Cortex of kidney (tissue), 1 donor: ENCODE data around the gene SLC2A4RG.

ENCODE experiments used
- DNase-seq: peaks from one replicate; lab custom pipeline; 2025; lab: John Stamatoyannopoulos, UW

SLC2A4RG gene

GRCh38 chr20:63741676-63742380, 2.3 kb downstream of the SLC2A4RG start:
- DNase-seq: no peak

- DNase-seq: no peak
These were observed 2.9 kb downstream of the SLC2A4RG start for GRCh38 chr20:63742381-63743024.

GRCh38 chr20:63743210-63743970, 3.8 kb downstream of the SLC2A4RG start:
- no peak for DNase-seq

DNA sequence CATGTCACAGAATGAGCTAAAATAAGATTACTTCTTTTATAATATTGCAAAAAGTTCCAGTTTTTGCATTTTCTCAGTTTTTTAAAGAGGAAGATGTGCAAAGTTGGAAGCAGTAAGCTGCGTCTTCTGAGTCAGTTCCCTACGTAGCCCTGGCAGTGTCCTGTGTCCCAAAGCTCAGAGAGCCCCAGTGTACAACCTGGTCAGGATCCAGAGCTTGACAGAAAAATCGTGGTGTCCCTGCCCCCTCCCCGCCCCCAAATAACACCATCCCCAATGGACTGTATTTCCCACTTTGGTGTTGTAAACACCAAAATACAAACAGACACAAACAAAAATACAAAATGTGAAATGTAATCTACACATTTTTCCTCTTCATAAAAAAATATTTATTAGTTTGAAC, 4.6 kb downstream of the SLC2A4RG start:
- no peak for DNase-seq

- no peak for DNase-seq
These were observed 5.2 kb downstream of the SLC2A4RG start for GRCh38 chr20:63744574-63745423.

DNA sequence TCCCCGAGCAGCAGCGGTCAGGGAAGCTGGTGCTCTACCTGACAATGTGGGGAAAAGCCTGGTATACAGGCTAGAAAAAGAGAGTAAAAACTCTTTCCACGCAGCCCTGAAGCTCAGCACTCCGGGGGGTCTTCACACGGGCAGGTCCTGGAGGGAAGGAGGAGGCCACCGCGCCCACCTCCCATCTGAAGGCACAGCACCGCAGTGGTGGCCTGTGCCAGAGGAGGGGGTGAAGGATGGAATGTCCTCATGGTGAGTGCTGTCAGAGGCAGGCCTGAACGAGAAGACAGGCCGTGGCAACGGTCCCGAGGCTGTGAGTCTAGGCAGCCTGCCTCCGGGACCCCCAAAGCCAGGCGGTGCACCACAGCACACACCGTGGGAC, 5.8 kb downstream of the SLC2A4RG start:
- DNase-seq: no peak

GRCh38 chr20:63745961-63746731, 6.6 kb downstream of the SLC2A4RG start:
- no peak for DNase-seq

DNA sequence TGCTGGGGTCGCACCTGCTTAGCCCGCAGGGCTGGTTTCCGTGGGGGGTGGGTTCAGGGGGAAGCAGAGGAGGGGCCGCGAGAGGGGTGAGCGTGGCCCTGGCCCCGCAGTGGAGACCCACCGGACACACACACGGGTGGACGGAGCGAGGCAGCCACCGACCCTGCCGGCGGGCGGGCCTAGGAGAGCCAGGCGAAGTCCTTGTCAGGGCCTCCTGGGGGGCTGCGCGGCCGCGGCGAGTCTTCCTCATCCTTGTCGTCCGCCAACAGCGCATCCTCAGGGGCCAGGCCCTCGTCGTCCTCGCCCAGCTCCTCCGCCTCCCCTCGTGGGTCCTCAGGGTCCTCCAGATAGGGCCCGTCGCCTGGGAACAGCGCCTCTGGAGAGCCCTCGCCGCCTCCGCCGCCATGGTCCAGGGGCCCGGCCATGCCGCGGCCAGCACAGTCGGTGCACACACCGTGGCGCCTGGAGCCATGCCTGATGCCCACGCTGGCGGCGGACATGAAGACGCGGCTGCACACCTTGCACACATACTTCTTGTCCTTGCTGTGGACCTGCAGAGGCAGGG, 7.3 kb downstream of the SLC2A4RG start:
- no peak for DNase-seq

DNA sequence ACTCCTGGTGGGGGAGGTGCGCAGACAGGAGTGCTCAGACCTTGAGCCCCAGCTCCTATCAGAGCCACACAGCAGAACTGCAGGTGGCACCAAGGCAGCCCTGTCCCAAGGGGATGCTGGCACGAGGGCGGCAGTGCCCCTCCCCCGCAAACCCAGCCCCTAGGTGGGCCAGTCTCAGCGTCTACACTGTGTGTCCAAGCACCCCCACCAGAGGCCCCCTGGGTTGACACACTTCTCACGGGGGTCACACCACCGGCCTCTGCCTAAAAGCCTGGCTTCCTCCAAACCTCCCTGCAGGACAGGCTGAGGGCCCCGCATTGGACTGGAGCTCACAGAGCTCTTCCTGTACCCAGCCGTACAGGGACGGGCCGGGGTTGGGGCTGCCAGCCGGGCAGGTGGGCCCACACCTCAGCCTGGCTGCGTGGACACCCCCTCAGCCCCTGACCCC, 8.1 kb downstream of the SLC2A4RG start:
- DNase-seq: no peak

DNA sequence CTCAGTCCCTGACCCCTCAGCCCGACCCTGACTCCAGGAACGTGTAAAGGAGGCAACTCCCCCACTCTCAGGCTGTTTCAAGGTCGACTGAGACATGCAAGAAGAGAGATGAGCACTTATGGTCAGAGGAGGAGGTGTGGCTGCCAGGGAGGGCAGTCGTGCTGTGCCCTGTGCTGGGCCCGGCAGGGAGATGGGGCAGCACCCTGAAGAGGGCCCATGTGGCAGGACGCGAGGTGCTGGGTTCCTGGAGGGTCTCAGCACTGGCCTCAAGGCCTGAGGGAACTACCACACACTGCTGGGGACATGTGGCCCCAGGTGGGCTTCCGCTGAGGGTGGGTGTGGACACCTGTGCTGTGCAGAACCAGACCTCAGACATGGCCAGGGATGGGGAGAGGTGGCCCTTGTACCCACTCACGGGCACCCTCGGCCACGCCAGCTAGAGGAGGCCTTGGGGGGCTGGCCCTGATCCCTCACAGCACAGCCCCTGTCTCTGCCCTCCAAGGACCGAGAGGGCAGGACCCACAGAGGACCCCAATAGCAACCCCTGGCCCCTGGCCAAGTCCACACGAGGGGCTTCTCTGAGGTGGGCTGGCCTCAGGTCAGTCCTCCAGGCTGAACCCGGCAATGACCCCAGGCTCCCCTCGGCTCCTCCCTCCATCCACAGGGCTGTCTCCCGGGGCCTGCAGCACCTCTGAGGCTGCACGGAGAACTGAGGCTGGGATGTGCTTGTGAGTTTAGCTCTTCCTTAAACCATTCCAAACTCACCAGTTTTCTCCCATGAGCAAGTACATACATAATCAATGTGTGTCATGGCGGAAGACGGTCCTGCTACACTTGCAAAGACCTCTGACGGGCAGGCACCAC, 8.7 kb downstream of the SLC2A4RG start:
- no peak for DNase-seq

DNA sequence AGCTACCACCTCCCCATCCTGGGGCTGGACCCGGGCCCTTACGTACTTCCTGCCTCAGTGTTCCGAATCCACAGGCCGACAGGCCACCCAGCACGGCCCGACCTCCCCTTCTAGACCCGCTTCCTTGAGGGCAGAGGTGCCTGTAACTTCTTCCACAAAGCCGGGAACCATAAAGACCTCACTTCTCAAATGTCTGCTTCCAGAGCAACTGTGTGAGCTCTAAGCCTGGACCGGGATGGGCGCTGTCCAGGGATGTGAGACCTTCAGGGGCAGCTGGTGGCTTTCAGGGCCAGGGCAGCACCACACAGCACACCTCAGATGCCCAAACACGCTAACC, 9.3 kb downstream of the SLC2A4RG start:
- DNase-seq: no peak

GRCh38 chr20:63749597-63750508, 10.3 kb downstream of the SLC2A4RG start:
- no peak for DNase-seq

DNA sequence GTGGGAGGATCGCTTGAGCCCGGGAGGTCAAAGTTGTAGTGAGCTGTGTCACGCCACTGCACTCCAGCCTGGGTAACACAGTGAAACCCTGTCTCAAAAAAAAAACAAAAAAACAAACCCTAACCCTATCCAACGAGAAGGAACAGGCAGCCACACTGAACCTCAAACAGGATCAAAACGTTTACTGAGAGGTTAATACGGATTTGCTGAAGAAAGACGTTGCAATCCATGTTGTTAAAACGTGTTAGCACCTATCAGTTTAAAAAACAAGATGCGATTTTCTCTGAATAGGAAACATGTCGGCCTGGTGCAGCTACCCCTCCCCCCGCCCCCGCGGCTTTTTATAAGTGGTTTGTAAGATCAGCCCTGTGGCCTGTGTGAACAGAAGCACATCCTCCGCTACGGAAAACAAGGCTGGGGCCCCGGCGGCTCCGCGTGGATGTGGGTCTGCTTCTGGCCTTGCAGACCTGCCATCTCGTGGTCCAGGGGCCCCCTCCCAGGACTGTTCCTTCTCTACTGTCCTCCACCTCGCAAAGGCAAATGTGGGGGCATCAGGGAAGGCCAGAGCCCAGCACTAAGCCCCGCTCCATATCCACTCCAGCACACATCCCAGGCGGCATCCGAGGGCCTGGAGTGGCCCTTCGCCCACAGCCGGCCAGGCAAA, 11.4 kb downstream of the SLC2A4RG start:
- no peak for DNase-seq

DNA sequence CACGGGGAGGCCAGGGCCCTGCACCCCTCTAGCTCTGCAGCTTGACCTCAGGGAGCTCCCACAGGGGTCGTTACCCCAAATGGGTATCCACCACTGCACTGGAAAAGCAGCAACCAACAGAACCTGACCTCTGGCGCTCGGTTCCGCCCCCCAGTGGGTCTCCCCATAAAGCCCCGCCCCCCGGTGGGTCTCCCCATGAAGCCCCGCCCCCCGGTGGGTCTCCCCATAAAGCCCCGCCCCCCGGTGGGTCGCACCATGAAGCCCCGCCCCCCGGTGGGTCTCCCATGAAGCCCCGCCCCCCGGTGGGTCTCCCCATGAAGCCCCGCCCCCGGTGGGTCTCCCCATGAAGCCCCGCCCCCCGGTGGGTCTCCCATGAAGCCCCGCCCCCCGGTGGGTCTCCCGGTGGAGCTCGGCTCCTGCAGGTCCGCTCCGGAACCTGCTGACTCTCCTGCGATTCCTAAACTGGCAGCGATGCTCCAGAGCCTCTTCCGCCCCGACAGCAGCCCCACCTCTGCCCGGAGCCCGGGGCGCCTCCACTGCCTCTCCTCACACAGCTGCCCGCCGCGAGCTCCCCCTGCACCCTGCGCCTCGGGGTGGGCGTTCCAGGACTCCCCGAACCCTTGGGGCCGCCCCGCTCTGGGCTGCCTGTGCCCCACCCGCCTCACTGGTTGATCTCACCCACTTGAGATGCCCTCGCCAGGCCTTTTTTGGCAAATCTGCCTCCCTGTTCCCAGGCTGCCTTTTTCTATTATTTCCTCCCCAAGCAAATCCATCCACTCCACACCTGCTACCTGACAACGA, 12.1 kb downstream of the SLC2A4RG start:
- DNase-seq: no peak

DNA sequence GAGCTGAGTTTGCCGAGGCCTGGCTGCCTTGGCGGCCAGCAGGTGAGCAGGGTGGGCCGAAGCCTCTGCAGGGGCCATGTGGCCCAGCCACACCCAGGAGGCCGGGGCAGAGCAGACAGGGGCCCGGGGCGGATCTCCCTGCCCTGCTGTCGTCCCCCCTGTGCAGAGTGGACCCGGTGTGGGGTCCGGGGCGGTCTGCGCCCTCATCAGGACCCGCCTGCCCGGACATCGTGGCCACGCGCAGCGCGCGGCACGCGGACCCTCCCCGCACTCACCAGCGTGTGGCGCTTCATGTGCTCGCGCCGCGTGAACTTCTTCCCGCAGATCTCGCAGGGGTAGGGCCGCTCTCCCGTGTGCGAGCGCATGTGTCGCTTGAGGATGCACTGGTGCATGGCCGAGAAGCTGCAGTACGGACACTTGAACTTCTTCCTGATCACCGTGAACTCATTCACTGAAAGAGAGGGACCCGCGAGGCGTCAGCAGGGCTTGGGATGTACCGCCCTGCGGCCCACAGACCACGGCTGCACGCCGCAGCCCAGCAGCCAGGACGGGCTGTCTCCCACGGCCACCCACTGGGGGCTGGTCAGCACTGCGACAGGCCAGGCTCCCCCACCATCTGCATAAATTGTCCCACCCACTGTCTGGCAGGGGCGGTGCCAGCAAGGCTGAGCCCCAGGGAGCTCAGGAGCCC, 13.0 kb downstream of the SLC2A4RG start:
- no peak for DNase-seq

- no peak for DNase-seq
These were observed 13.8 kb downstream of the SLC2A4RG start for GRCh38 chr20:63753381-63753780.

DNA sequence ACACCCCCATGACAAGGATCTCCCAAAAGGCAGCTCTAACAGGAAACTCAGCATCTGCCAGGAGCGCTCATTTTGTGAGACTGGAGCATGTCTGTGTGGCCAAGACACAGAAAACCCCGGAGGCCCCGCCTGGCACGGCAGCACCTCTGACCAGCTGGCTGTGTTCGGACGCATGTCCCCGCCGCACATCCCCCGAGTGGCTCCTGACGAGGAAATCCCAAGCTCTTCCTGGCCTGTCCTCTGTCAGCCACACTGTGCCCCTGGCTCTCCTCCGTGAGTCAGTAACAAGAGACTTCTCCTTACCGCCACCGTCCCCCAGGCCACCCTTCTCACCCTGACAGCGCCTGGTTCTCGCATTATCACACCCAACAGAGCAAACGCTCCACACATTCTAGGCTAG, 14.4 kb downstream of the SLC2A4RG start:
- DNase-seq: no peak
